ENCODE data around the gene MACROD2.
"Not testable (repeated sequence)": the region's sequence is repeated elsewhere in the genome, so short reads cannot be mapped to it uniquely, and the experiment has no call there.

The MACROD2 gene

GRCh38 chr20:14412065-14412681, 416.9 kb downstream of the MACROD2 start:
- DNase-seq (ENCODE audit: low spot score), result no peak

- DNase-seq (ENCODE audit: low spot score), result no peak
Measured at GRCh38 chr20:14413835-14414234, 418.5 kb downstream of the MACROD2 start.

GRCh38 chr20:14414560-14414959, 419.2 kb downstream of the MACROD2 start:
- no peak for DNase-seq (ENCODE audit: low spot score)

- DNase-seq (ENCODE audit: low spot score), result no peak
Measured at GRCh38 chr20:14415467-14415866, 420.2 kb downstream of the MACROD2 start.

- DNase-seq (ENCODE audit: low spot score), result no peak
Measured at GRCh38 chr20:14418376-14418775, 423.1 kb downstream of the MACROD2 start.

- DNase-seq (ENCODE audit: low spot score), result no peak
Measured at GRCh38 chr20:14422892-14423291, 427.6 kb downstream of the MACROD2 start.

GRCh38 chr20:14431568-14431967, 436.3 kb downstream of the MACROD2 start:
- no peak for DNase-seq (ENCODE audit: low spot score)

- DNase-seq (ENCODE audit: low spot score), result no peak
Measured at GRCh38 chr20:14432085-14432484, 436.8 kb downstream of the MACROD2 start.

- DNase-seq (ENCODE audit: low spot score), result no peak
Measured at GRCh38 chr20:14432597-14432996, 437.3 kb downstream of the MACROD2 start.

- no peak for DNase-seq (ENCODE audit: low spot score)
Measured at GRCh38 chr20:14434384-14435136, 439.2 kb downstream of the MACROD2 start.

- DNase-seq (ENCODE audit: low spot score), result no peak
Measured at GRCh38 chr20:14441201-14441600, 445.9 kb downstream of the MACROD2 start.

- no peak for DNase-seq (ENCODE audit: low spot score)
Measured at GRCh38 chr20:14444106-14444505, 448.8 kb downstream of the MACROD2 start.

GRCh38 chr20:14445310-14445709, 450.0 kb downstream of the MACROD2 start:
- no peak for DNase-seq (ENCODE audit: low spot score)

- no peak for DNase-seq (ENCODE audit: low spot score)
Measured at GRCh38 chr20:14445902-14446301, 450.6 kb downstream of the MACROD2 start.

GRCh38 chr20:14446446-14446845, 451.1 kb downstream of the MACROD2 start:
- DNase-seq (ENCODE audit: low spot score), result no peak

- no peak for DNase-seq (ENCODE audit: low spot score)
Measured at GRCh38 chr20:14449323-14449722, 454.0 kb downstream of the MACROD2 start.

- DNase-seq (ENCODE audit: low spot score), result no peak
Measured at GRCh38 chr20:14450256-14450655, 454.9 kb downstream of the MACROD2 start.

GRCh38 chr20:14451458-14451857, 456.1 kb downstream of the MACROD2 start:
- no peak for DNase-seq (ENCODE audit: low spot score)

- DNase-seq (ENCODE audit: low spot score), result no peak
Measured at GRCh38 chr20:14453259-14453658, 457.9 kb downstream of the MACROD2 start.

- no peak for DNase-seq (ENCODE audit: low spot score)
Measured at GRCh38 chr20:14454296-14454695, 459.0 kb downstream of the MACROD2 start.

- DNase-seq (ENCODE audit: low spot score), result not testable (repeated sequence)
Measured at GRCh38 chr20:14467104-14467827, 471.9 kb downstream of the MACROD2 start.

GRCh38 chr20:14470231-14470899, 475.0 kb downstream of the MACROD2 start:
- no peak for DNase-seq (ENCODE audit: low spot score)
